GM19025 (cell line): Measurements from ENCODE around the gene DCLK1.
"Not testable (repeated sequence)": the region's sequence is repeated elsewhere in the genome, so short reads cannot be mapped to it uniquely, and the experiment has no call there.

Experiments
- ATAC-seq: cut with Tn5 transposase; IDR thresholded peaks from one replicate; pipeline ENCODE4 v1.9.1; 2021; ENCODE audit warnings: mild to moderate bottlenecking, low read depth, moderate library complexity; ENCODE audit not compliant: unreplicated experiment

The DCLK1 gene

DNA sequence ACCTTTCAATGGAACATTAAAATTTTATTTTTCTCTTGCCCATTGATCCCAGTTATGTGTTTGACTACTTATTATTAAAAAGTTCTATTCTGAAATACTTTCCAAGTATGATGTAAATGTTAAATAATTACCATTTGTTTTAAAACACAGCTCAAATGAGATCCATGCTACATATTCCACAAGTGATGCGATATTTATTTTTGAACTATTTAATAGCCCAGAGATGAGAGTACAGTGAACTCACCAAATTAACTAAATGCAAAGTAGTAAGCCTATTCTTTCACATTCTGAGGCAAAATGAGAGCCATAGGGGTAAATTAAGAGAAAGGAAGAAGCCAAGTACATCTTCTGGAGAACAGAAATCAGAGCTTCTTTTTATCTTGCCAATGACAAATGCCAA, 1.2 kb upstream of the DCLK1 start:
- no peak for ATAC-seq

DNA sequence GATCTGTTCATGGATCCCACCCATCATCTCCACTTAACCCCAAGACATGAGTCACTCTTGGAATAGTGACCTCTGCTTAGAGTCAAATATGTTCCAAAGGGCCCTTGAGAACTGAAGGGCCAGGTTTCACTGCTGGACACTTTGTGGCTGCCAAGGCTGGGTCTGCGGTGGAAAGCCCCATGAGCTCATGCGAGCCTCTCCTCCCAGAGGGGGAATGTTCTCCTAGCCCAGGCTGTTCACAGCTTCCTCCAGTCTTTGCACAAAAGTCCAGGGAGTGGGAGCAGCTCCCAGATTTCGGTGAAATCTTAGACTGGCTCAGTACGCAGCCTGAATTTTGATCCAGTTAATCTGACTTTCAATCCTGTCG, 732 bp upstream of the DCLK1 start:
- ATAC-seq, result no peak

DNA sequence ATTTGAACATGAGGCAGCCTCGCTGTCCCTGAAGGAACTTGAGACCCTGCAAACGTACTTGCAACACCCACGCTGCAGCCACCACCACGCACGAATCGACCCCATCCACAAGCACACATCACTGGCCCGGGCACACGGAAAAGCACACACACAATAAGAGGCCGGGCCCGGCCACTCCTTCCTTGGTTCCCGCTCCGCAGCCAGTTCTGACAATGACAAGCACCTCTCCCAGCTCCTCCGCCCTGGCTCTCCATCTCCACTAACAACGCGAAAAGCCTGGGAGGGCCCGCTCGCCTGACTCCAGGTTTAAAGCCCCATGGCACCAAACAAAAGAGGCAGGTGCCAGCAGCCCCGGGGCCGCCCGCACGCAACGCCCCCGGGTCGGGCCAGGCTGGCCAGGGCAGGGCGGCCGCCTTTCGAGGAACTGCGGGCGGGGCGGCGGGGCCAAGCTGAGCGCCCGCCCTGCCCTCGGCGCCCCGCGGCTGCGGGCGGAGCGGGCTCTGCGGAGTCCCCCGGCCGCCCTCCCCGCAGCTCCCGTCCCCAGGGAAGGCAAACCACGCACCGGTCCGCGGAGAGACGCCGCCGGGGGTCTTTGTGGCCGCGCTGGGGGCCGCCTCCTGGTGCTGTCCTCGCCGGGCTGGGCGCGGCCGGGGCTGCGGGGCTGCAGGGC, 495 bp downstream of the DCLK1 start:
- ATAC-seq, result no peak

DNA sequence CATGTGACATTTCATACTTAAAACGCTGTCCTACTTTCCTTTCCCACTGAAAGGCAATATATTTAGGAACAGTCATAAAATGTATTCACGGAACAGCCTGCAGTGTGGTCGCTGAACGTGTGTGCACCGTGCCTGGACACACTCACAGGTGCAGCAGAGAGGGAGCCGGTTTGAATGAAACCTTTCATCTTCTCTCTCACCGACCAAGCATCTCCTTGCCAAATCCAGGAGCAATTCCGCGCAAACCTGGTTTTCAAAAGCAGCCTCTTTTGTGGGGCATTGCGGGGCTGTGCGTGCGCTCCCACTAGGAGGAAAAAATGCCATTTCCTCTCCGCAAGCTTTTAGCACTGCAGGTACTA, 1.0 kb downstream of the DCLK1 start:
- ATAC-seq, result no peak

DNA sequence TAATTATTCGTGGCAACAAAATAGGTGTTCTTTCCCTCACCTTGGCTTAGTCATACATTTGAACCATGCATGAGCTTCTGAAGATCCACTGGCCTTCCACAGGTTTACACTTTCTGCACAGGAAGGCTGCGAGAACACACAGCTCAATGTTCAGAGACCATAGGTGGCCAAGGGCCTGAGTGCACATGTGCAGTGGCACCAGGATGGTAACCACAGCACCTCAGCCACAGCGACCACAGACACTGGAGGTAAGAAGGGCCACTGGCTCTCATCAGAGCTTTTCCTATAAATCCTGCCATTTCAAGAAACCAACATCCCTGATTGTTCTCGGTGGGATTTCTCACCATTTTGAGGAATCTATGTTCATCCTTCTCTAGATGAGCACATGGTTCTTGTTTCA, 1.6 kb downstream of the DCLK1 start:
- no peak for ATAC-seq

DNA sequence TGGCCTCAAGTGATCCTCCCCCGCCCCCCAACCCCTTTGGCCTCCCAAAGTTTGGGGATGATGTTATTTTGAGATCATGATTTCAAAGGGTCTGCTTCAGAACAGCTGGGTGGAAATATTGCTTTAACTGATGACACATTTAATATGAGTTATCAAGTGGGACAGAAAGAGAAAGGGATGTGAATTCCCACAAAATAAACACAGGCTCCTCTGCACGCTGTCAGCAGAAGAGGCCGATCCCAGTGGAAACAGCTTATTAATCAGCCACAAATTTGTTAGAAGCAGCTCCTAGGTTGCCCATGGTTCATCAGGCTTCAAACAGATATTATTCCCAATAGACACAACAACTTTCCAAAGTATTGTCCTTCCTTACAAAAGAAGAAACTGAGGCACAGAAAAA, 4.7 kb downstream of the DCLK1 start:
- ATAC-seq, result no peak

DNA sequence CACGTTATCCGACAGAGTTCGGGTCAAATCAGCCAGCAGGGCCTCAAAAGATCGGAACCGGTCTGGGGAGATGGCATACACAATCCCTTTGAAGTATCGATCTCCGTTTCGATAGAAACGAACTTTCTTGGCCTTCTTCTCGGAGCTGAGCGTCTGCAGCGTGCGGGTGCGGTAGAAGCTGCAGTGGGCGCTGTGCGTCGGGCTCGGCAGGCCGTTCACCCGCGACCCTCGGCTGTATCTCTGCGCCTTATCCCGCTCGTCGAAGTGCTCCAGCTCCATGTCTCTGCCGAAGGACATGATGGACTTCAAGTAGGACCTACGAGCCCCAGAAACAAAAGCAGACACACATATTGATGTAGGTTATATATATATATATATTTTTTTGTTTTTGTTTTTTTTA, 5.3 kb downstream of the DCLK1 start:
- ATAC-seq, result no peak

DNA sequence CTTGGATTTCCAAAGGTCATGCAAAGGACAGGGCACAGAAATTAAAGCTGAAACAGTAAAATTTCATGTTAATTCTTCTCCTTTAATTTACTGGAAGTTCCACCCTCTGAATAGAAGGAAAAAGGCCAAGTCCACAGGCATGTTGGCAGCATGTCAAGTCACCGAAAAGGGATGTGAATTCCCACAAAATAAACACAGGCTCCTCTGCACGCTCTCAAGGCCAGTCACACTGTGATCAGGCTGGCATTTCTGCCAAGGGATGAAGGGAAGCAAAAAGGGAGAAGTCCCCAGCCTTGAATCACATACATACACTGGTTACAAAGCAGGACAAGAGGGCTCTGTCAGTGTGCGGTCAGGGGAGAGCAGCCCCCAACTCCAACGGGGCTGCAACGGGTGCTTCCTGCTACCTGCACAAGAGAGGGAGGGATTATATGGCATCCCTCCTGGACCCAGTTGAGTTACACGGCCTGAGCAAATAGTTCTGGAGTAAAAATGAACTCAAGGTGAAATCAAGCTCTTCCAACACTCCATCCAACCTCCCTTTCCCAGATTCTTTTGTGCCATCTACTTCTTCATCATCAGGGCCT, 6.9 kb downstream of the DCLK1 start:
- ATAC-seq, result no peak

DNA sequence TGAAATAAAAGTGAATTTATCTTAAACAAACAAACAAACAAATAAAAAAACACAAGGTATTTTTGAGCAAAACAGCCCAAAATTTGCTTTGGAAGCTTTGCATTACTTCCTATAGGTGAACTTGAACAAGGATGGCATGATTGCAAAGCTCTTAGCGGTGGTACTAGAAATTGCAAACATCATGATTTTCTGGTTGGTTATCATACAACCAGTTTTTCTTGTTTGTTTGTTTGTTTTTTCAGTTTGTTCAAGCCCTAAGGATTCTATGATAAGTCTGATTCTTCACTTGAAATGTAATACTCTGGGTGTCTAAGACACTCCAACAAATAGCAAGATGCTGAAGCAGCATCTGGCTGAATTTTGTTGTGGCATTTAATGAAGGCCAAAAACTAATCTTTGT, 15.9 kb downstream of the DCLK1 start:
- no peak for ATAC-seq

DNA sequence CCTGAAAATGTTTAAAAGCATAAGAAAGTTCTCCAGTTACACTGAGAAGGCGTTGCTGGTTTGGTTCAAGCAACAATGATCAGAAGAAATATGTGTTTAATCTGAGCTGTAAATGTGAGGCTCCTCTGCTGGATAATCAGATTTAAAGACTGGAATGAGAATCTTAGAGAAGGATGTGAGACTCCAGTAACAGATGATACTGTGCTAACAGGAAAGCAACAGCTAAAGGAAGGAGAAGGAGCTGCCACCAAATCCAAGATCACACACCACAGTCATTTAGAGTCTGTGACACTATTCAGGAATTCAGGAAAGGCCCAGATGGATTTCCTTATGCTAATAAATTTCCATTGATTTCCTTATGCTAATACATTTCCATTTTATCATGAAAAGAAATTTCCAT, 16.9 kb downstream of the DCLK1 start:
- no peak for ATAC-seq

DNA sequence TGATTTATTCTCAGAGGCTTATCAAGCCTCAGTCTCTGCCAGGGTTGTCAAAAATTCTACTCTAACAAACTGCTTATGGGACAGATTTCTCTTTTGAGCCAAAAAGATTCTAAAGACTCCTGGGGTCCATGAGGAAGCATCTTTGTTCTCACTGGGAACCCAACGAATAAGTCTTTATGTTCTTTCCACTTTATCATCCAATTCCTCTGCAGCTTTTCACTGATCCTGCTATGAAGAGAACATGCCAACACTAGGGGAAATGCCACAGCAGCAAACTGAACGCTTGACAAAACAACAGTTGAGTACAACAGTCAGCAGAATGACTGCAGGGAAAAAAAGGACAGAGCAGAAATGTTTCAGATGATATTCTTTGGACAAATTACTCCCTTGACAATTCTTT, 22.2 kb downstream of the DCLK1 start:
- ATAC-seq, result no peak

DNA sequence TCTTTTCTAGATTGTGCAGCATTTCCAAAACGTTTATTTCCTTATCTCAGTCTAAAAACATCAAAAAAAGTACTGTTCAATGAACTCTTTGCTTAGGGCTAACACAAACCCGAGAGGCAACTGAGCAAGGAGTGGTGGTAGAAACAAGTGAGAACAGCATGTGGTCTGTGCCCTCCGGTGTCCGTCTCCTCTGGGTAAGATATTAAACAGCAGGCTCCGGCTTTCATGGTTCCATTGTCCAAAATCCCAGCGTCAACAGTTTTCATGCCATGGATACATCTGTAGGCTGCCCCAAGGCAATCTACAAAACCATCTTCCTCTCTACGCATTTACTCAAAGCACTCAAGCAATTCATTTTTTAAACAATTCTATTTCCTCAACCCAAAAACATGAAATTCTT, 22.8 kb downstream of the DCLK1 start:
- ATAC-seq, result no peak

DNA sequence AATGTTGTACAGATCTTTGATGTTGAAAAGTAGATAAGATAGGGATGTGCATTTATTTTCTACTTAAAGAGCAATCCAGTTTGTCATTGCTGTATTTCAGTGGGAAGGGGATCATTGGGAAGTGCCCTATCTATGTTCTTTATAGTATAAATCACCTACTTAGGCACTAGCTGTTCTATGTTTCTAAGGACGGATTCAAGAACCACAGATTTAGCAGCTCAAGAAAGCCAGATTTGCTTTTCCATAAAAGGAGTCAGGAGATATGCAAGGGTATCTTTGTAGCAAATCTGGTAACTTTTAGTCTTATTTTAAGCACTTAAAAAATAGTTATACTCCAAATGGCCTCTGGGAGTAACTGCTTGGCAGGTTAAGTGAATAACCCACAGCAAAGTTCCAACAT, 23.7 kb downstream of the DCLK1 start:
- ATAC-seq, result no peak

DNA sequence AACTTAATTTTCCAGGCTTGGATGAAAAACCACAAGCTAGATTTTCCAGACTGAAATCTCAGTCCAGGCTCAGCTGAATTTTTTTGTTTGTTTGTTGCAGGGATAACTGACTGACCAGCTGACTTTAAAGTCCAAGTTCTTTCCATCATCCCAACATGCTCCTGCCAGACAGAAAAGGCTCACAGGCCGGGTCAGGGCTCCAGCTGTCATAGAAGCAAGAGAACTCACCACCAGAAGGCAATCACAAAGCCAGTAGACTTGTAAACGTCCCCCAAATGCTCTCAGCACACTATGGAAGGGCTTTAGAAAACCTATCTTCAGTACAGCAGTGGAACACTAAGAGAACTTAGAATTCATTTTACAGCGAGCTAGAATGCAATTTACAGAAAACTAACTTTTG, 25.5 kb downstream of the DCLK1 start:
- ATAC-seq, result no peak

DNA sequence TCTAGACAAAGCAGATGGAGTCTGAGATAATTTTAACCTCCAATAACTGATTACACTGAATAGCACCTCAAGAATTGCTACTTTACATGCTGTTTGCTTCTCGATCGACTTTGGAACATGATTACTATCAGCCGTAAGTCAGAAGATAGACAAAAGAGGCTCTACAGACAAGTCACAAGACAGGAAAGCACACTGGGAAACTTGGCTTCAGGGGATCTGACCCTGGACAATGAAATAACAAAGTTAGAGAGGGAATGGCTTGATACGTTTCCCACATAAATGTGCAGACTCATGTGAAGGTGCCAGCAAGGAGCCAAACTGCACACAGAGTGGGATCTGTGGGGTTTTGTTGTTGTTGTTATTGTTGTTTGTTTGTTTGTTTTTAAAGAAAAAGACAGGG, 28.5 kb downstream of the DCLK1 start:
- ATAC-seq, result no peak

DNA sequence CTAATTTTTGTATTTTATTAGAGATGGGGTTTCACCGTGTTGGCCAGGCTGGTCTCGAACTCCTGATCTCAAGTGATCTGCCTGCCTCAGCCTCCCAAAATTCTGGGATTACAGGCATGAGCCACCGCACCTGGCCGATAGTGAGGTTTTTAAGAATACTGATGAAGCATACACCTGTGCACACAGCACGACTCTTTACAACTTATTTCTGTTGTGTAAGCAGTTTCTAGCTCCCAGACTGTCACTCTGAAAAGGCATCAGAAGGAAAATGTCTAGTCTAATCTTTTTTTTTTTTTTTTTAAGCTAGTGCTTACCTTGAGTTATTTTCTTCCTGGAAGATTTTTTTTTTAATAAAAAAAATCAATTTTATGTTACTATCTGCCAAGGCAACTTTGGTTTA, 29.3 kb downstream of the DCLK1 start:
- ATAC-seq, result not testable (repeated sequence)

DNA sequence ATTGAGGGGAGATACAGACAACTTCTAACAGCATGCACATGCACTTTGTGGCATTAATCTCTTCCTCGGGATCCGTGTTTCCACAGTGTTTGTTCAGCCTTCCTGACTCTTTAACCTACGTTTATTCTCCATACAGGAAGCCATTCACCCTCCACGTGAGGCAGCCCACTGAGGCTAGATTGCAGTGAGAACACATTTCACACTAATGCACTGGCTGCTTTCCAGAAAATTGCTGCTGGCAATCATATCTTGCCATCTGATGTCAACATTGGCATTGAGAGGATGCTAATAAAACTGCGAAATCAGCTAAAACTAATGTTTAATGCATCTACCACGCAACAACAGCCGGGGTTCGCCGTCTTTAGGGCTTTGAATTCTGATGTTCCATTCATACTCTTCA, 30.0 kb downstream of the DCLK1 start:
- no peak for ATAC-seq

DNA sequence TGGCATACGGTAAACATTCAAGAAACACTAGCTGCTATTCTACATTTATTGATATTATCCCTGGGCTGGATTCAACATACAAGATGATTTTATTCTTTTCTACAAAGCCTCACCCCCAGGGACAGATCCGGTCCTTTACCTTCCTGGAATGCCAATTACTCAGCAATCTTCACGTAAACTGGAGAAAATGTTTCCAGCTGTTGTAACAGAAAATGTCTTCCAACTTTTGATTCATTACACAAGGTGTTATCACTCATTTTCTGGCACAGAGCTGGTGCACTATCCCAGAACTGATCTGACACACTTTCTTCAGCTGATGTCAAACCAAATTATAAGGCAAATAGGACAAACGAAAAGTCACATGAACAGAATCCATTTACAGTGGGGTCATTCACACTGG, 33.1 kb downstream of the DCLK1 start:
- ATAC-seq, result no peak

DNA sequence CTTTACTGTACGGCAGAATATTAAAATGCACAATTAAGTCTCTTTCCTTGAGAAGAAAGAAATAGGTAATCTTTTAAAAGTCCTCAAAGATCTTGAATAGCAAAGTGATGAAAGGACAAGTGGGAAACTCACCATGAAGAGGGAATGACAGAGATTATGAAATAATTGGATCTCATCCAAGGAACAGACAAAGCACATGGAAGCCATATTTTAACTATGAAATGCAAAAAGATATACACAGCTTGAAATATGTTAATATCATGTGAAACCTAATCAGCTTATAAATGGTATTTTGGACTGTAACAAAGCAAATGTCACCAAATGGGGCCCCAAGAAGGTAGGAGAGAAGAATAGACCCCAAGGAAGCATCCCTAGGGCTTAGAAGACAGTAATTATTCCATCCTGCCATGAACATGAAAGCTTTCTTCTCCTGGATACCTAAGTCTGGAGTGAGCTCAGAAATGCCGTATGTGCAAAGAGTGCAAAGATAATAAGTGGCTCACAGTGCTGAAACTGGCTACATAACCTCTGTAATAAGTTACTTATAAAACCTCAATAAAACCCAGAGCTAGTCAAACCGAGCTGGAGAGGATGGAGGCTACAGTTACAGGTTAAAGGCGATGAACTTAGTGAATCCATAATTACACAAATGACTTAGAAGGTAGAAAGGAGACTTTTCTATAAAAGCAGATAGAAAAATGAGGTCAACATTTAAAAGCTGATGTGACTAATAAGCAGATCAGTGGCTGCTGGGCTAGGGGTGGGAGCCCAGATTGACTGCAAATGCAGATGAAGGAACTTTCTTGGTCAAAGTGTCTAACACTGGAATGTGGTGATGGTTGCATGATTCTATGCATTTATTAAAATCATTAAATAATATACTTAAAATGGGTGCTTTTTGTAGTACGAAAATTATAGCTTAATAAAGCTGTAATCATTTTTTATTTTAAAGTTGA, 34.4 kb downstream of the DCLK1 start:
- no peak for ATAC-seq

DNA sequence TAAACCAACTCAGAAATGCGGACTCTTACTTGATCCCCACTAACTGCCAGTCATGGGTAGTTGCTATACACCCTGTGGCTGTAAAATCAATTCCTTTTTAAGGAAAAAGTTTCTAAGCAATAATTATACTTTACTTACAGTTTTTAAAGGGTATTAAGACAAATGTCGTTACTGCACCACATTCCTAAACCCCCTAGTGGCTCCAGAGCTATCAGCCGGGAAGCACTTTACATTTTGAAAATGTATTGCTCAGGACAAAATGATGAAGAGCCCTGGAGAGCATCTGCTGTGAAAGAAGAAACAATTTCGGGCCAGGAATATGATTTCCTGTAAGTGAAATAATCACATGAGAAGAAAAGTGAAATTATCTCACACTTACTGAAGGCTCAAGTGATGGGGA, 36.7 kb downstream of the DCLK1 start:
- ATAC-seq, result no peak

DNA sequence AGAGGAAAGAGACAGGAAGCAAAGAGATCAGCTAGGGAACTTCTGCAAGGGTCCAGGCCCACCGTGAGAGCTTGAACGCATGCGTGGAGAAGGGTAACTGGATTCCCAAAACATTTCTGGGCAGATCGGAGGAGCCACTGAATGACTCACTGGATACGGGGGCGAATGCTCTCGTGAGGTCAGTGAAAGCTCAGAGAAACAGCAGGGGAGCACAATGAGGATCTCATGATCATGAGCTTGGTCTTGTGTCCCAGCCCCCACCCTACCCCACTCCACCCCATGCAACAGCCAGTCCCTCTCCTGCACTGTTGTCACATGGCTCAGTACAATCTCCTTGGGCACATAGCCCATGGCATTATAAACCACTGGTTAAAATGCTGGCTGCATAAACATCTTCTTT, 40.6 kb downstream of the DCLK1 start:
- no peak for ATAC-seq

DNA sequence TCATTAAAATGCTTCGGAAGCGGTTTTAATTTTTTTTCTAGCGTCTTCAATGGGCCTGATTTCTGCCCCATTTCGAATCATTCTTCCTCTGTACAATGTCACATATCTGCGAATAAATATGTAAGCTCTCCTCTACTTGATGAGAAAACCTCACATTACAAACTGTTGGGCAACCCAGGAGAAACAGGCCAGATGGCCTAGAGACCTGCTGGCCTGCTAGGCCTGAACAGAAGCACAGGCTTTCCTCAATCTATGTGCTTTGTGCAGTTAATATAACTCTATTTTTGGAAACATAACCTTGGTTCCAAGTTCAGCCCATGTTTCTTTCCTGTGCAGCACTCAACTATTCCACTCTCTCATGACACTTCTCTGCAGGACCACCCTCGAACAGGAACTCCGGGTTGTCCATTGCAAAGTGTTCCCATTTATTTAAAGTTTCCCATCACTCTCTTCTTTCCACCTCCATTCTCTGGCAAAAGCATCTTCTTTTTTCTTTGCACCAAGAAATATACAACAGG, 42.0 kb downstream of the DCLK1 start:
- ATAC-seq, result no peak
